HG03045 (cell line): ENCODE data around the gene FAM83C.

Experiments
- ATAC-seq: cut with Tn5 transposase; IDR thresholded peaks from one replicate; pipeline ENCODE4 v1.9.1; 2021; ENCODE audit warnings: mild to moderate bottlenecking, moderate library complexity; ENCODE audit not compliant: unreplicated experiment

The FAM83C gene

GRCh38 chr20:35300469-35301262 lies 8.4 kb upstream of the FAM83C start:
- ATAC-seq, result no peak

- no peak for ATAC-seq
Measured at GRCh38 chr20:35299780-35300179, 7.6 kb upstream of the FAM83C start.

- no peak for ATAC-seq
Measured at GRCh38 chr20:35298264-35298663, 6.0 kb upstream of the FAM83C start.

- ATAC-seq, result no peak
Measured at GRCh38 chr20:35297740-35298139, 5.5 kb upstream of the FAM83C start.

- ATAC-seq, result no peak
Measured at GRCh38 chr20:35297155-35297554, 4.9 kb upstream of the FAM83C start.

GRCh38 chr20:35296101-35296554 lies 3.9 kb upstream of the FAM83C start:
- no peak for ATAC-seq

- ATAC-seq, result no peak
Measured at GRCh38 chr20:35295674-35296073, 3.4 kb upstream of the FAM83C start.

GRCh38 chr20:35295058-35295457 lies 2.8 kb upstream of the FAM83C start:
- no peak for ATAC-seq

GRCh38 chr20:35294293-35294685 lies 2.1 kb upstream of the FAM83C start:
- ATAC-seq, result no peak

- no peak for ATAC-seq
Measured at GRCh38 chr20:35293303-35294292, 1.4 kb upstream of the FAM83C start.

- ATAC-seq, result no peak
Measured at GRCh38 chr20:35292504-35293285, 470 bp upstream of the FAM83C start.

GRCh38 chr20:35290887-35291417 lies 1.3 kb downstream of the FAM83C start:
- ATAC-seq, result no peak

- no peak for ATAC-seq
Measured at GRCh38 chr20:35290186-35290886, 1.9 kb downstream of the FAM83C start.

- ATAC-seq, result no peak
Measured at GRCh38 chr20:35288325-35289060, 3.7 kb downstream of the FAM83C start.

- no peak for ATAC-seq
Measured at GRCh38 chr20:35287509-35288324, 4.5 kb downstream of the FAM83C start.

GRCh38 chr20:35286899-35287508 lies 5.2 kb downstream of the FAM83C start:
- no peak for ATAC-seq

- ATAC-seq, result no peak
Measured at GRCh38 chr20:35286077-35286898, 5.9 kb downstream of the FAM83C start.

- ATAC-seq, result no peak
Measured at GRCh38 chr20:35285806-35286076, 6.5 kb downstream of the FAM83C start.
